MCF 10A (cell line): ENCODE measurements around the gene PTGES2. TPM values are rescaled to one million over a fixed set of nuclear protein-coding genes. Genes with fewer than 3 reads are reported as not detected.

ENCODE experiments used
- BruUV-seq: library from RNA; stranded (reverse); fragments of 400-500 nt; replicated peaks from 2 replicates; lab custom pipeline; 2021; lab: Mats Ljungman, UMichigan
- CTCF ChIA-PET: fragments of 300-600 bp; sonication (Branson Sonifier 250); formaldehyde crosslinking; extraction: SDS; loops from one replicate; lab custom pipeline; 2021; ENCODE audit warnings: antibody characterized with exemption, inconsistent platforms; lab: Yijun Ruan, JAX
- POLR2A ChIA-PET: fragments of 300-600, 350-650 bp; sonication (Branson Sonifier 250); formaldehyde crosslinking; extraction: SDS; loops from one replicate; lab custom pipeline; 2020; ENCODE audit warnings: antibody characterized with exemption, inconsistent platforms; lab: Yijun Ruan, JAX
- DNase-seq: peaks from one replicate; pipeline ENCODE4 v3.0.0-alpha.2; 2018; ENCODE audit not compliant: unreplicated experiment
- H3K27ac Mint-ChIP-seq: one replicate; pipeline ENCODE4 v1.8.0; 2022; ENCODE audit warnings: mild to moderate bottlenecking, low read depth, mixed read lengths; ENCODE audit not compliant: unreplicated experiment
- H3K27me3 Mint-ChIP-seq: one replicate; pipeline ENCODE4 v1.8.0; 2022; ENCODE audit warnings: mixed read lengths; ENCODE audit not compliant: insufficient read depth, unreplicated experiment
- H3K36me3 Mint-ChIP-seq: one replicate; pipeline ENCODE4 v1.8.0; 2022; ENCODE audit warnings: mild to moderate bottlenecking, moderate library complexity, mixed read lengths; ENCODE audit not compliant: insufficient read depth, unreplicated experiment
- H3K4me1 Mint-ChIP-seq: one replicate; pipeline ENCODE4 v1.8.0; 2022; ENCODE audit warnings: mixed read lengths; ENCODE audit not compliant: insufficient read depth, unreplicated experiment
- H3K4me3 Mint-ChIP-seq: one replicate; pipeline ENCODE4 v1.8.0; 2022; ENCODE audit warnings: mild to moderate bottlenecking, moderate library complexity, mixed read lengths; ENCODE audit not compliant: unreplicated experiment
- H3K9me3 Mint-ChIP-seq: one replicate; pipeline ENCODE4 v1.8.0; 2022; ENCODE audit warnings: mixed read lengths; ENCODE audit not compliant: unreplicated experiment
- intact Hi-C: fragments of 100-400 bp; cut with micrococcal nuclease; formaldehyde crosslinking; loops from 2 replicates; pipeline ENCODE4 v1.14.1; 2022
- total RNA-seq: library from RNA; stranded (reverse); gene quantifications from 2 replicates; pipeline ENCODE4 v1.2.3, GENCODE V29; 2022
- TF ChIP-seq, protein P1 (sequence below): fragments of 200-600 bp; IDR thresholded peaks from one replicate; pipeline ENCODE4 v1.8.0; 2022; ENCODE audit warnings: antibody characterized with exemption, mild to moderate bottlenecking; ENCODE audit not compliant: unreplicated experiment

Gene PTGES2
- total RNA-seq, 1 experiment from 2014 or later, result 130 TPM

DNA sequence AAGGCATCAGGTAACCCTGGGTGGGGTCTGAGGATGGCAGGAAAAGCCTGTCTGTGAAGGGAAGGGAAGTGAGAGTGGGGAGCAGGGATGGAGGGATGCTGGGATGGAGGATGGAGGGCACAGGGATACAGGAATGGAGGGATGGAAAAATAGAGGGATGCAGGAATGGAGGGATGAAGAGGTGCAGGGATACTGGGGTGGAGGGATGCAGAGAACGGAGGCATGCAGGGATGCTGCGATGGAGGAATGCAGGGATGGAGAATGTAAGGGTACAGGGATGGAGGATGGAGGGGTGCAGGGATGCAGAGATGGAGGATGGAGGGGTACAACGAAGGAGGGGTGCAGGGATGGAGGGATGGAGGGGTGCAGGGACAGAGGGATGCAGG lies 9.1 kb downstream of the PTGES2 start:
- Mint-ChIP-seq H3K36me3 (peaks cover 28% of the 10 kb centered on the region), H3K9me3 (no peaks in the 10 kb centered on the region), H3K27ac (no peak overlapping the region), H3K4me3 (no peak overlapping the region), H3K27me3 (no peaks in the 10 kb centered on the region), H3K4me1 (no peaks in the 10 kb centered on the region)
- intact Hi-C loops, result no loop called here
- TF ChIP-seq, protein P1, sequence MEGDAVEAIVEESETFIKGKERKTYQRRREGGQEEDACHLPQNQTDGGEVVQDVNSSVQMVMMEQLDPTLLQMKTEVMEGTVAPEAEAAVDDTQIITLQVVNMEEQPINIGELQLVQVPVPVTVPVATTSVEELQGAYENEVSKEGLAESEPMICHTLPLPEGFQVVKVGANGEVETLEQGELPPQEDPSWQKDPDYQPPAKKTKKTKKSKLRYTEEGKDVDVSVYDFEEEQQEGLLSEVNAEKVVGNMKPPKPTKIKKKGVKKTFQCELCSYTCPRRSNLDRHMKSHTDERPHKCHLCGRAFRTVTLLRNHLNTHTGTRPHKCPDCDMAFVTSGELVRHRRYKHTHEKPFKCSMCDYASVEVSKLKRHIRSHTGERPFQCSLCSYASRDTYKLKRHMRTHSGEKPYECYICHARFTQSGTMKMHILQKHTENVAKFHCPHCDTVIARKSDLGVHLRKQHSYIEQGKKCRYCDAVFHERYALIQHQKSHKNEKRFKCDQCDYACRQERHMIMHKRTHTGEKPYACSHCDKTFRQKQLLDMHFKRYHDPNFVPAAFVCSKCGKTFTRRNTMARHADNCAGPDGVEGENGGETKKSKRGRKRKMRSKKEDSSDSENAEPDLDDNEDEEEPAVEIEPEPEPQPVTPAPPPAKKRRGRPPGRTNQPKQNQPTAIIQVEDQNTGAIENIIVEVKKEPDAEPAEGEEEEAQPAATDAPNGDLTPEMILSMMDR, result no peak
- ChIA-PET CTCF (interaction anchor here (0.7 to 4.8 kb wide), 20 partner anchors 8 to 1178 kb away, joined by 3 to 62 read pairs (median 9); no protein-coding TSS in a partner anchor), POLR2A (interaction anchor here (1.4 kb wide), 1 partner anchor 8 kb away, joined by 5 read pairs; no protein-coding TSS in a partner anchor)
- BruUV-seq, result no TSS peak
- no peak for DNase-seq

DNA sequence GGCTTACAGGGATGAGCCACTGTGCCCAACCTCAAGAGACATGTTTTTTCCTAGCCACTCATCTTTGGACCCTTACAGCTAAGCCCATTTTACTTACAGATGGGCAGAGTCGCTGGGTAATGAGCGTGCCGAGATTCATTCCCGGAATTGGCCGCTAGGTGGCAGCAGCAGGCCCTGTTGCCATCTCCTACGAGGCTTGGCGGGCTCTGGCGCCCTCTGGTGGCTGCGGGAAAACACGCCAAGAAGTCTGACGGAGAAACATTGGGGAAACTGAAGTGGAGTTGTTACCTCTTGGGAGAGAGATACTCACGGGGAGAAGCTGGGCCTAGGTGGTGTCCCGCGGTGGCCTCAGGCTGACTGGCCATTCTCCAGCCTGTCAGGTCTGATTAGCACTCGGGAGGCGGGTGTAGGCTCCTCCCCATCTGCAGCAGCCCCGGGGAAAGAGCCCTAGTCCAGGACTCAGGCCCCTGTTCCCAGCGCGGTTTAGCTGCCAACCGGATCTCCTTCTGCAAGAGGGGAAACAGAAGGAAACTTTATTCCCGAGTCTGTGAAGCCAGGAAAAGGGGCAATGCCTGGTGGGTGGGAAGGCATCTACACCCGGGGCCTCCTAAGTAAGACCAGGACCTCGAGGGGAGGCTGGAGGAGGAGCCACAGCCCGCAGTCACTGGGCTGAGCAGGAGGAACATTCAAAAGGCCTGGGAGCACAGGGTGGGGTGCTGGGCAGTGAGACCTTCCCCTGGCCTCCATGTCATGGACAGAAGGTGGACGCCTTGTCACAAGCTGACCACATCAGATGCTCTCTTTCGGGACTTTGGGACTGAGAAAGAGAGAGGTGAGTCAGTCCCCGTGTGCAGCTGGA lies 9.7 kb downstream of the PTGES2 start:
- TF ChIP-seq, protein P1, result peak; percentile 100
- POLR2A ChIA-PET, result interaction anchor here (0.7 to 1.4 kb wide), 4 partner anchors 9 to 29 kb away, joined by 3 to 9 read pairs (median 5); no protein-coding TSS in a partner anchor

DNA sequence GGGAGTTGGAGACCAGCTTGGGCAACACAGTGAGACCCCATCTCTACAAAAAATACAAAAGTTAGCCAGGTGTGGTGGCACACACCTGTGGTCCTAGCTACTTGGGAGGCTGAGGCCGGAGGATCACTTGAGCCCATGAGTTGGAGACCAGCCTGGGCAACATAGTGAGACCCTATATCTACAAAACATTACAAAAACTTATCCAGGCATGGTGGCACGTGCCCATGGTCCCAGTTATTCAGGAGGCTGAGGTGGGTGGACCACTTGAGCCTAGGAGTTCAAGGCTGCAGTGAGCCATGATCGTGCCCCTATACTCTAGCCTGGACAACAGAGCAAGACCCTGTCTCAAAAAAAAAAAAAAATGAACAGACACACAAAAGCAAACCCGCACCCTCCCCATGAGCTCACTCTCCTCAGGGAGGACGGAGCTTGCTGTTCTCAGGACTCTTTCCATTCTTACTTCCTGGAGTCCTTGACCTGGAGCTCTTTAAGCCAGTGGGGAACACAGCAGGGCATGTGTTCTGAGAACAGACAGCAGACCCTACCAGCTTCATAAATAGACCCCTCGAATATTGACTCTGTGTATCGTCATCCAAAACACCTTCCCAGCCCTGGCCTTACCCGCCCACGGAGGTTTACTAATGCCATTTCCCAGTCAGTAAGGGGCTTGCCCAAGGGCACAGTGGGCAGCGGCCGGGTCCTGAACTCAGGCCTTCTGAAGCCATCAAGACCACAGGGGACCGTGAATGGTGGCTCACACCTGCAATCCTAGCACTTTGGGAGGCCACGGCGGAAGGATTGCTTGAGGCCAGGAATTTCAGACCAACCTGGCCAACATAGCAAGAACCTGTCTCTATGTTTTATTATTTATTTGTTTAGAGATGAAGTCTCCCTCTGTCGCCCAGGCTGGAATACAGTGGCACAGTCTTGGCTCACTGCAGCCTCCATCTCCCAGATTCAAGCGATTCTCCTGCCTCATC lies 11.1 kb downstream of the PTGES2 start:
- Mint-ChIP-seq H3K27me3 (no peaks in the 10 kb centered on the region), H3K4me3 (no peak overlapping the region), H3K36me3 (peaks cover 24% of the 10 kb centered on the region), H3K27ac (no peak overlapping the region), H3K4me1 (no peaks in the 10 kb centered on the region), H3K9me3 (no peaks in the 10 kb centered on the region)
- TF ChIP-seq, protein P1, result no peak
- no peak for DNase-seq
- CTCF ChIA-PET, result interaction anchor here (0.5 to 4.8 kb wide), 13 partner anchors 10 to 288 kb away, joined by 3 to 62 read pairs (median 13); no protein-coding TSS in a partner anchor
- BruUV-seq, result no TSS peak
- POLR2A ChIA-PET, result interaction anchor here (0.6 to 1.2 kb wide), 2 partner anchors 18 kb away, joined by 3 to 9 read pairs; no protein-coding TSS in a partner anchor
- intact Hi-C loops, result loop anchor here (1.0 kb wide), 1 partner anchor 173 kb away; no protein-coding TSS in a partner anchor

More for the DNA sequence above, 9.7 kb downstream of the PTGES2 start:
- Mint-ChIP-seq H3K9me3 (no peaks in the 10 kb centered on the region), H3K4me1 (no peaks in the 10 kb centered on the region), H3K36me3 (peaks cover 22% of the 10 kb centered on the region), H3K27me3 (no peaks in the 10 kb centered on the region), H3K4me3 (no peak overlapping the region), H3K27ac (no peak overlapping the region)
- CTCF ChIA-PET, result interaction anchor here (0.6 to 4.8 kb wide), 35 partner anchors 8 to 1177 kb away, joined by 3 to 62 read pairs (median 5); partner anchors contain the start of gene ST6GALNAC4
- intact Hi-C loops, result loop anchor here (1.0 kb wide), 1 partner anchor 175 kb away; no protein-coding TSS in a partner anchor
- BruUV-seq, result no TSS peak
- DNase-seq, result peak; percentile 87
